ENCODE measurements around the gene CUL5. TPM values are rescaled to one million over a fixed set of nuclear protein-coding genes. Genes with fewer than 3 reads are reported as not detected.
"Not testable (repeated sequence)": the region's sequence is repeated elsewhere in the genome, so short reads cannot be mapped to it uniquely, and the experiment has no call there.

Gene CUL5
- total and polyA plus RNA-seq, 2 experiments from 2014 or later, result 29.5 to 37.5 TPM

DNA sequence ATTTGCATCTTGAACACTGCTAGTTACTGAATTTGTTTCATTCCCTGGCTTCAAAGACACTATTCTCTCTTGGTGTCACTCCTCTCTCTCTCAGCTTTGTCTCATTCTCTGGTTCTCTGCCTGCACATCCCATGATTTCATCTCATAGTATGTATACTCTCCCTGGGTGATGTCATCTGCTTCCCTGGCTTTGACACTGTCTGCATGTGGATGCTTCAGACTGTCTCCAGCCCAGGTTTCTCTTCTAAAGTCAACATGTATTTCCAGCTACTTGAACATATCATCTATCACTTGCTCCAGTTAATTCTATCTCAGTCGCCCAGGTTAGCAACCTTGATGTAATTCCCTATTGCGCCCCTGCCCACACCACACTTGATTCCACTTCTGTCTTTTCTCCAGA lies 103.4 kb downstream of the CUL5 start:
- peak; percentile 40 for DNase-seq
- H3K79me2 ChIP-seq (ENCODE audit: insufficient read depth), result no peaks in the 10 kb centered on the region
- 96 to 98% methylated on average over 2 of the region's 2 CpGs for WGBS, 2 experiments (ENCODE audit: low coverage in 1 of 2, low lambda C conversion rate in 2 of 2, missing lambda C conversion rate in 2 of 2)

DNA sequence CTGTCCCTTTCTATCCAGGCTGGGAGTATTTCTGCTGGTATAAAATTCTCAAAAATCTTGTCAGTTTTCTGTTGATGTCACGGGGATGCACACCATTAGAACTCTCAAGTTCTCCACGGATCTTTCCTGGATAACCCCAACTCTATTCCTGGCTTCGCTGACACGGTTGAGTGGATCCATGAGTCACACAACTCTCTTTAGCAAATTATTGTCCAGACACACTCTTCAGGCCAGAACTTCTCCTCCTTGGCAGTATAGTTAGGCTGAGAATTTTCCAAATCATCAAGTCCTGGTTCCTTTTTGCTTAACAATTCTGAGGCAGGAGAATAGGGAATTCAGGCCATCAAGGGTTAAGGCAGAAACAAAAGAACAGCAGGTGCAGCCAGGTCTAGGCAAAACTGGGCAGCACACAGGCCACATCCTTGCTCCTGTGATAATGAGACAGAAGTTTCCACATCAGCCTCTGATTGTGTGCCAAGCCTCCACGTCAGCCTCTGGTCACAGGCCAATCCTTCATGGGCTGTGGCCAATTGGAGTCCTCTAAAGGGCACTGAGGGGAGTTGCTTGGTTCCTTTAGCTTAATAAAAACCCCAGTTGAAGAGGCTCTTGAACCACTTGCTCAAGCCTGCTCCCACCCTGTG lies 106.9 kb downstream of the CUL5 start:
- H4K20me1 ChIP-seq (ENCODE audit: insufficient read depth), result no peaks in the 10 kb centered on the region
- 6 to 8% methylated on average over 5 of the region's 5 CpGs for WGBS, 2 experiments (ENCODE audit: low coverage in 1 of 2, low lambda C conversion rate in 2 of 2, missing lambda C conversion rate in 2 of 2)
- no peak for TF ChIP-seq EZH2 (IDR thresholded peaks at IDR 0.05; ENCODE audit: insufficient read depth, poor library complexity, severe bottlenecking)
- no peak for TF ChIP-seq EZH2phosphoT487 (IDR thresholded peaks at IDR 0.05; ENCODE audit: insufficient read depth, low read depth)
- no peaks in the 10 kb centered on the region for H3K79me2 ChIP-seq (ENCODE audit: insufficient read depth)
- in situ Hi-C loops (cut with MboI), result no loop called here
- peak; percentile 83 for DNase-seq
- no peaks in the 10 kb centered on the region for H3K36me3 ChIP-seq (ENCODE audit: low read depth)
- H3K4me3 ChIP-seq, result no peak overlapping the region
- H3F3A ChIP-seq (ENCODE audit: insufficient read depth), result peaks cover 22% of the 10 kb centered on the region
- H3K9me3 ChIP-seq (ENCODE audit: low read depth), result no peaks in the 10 kb centered on the region
- H2AFZ ChIP-seq, result no peak overlapping the region
- peak overlapping the region; percentile 34 for H3K4me2 ChIP-seq (ENCODE audit: unreplicated experiment)
- H3K4me1 ChIP-seq (ENCODE audit: insufficient read depth), result peaks cover 13% of the 10 kb centered on the region
- no peaks in the 10 kb centered on the region for H3K9me2 ChIP-seq (ENCODE audit: insufficient read depth)
- no peaks in the 10 kb centered on the region for H3K27me3 ChIP-seq (replicated peaks; ENCODE audit: insufficient read depth)
- H3K27ac ChIP-seq, result peak overlapping the region; percentile 55
- peak overlapping the region; percentile 2; the same call in 1 of the 2 replicates for H3K9ac ChIP-seq

More for the DNA sequence above, 103.4 kb downstream of the CUL5 start:
- H3K9ac ChIP-seq, result no peak overlapping the region
- no peaks in the 10 kb centered on the region for H4K20me1 ChIP-seq (ENCODE audit: insufficient read depth)
- H3K4me3 ChIP-seq, result no peak overlapping the region
- H2AFZ ChIP-seq, result no peak overlapping the region
- no peaks in the 10 kb centered on the region for H3K9me3 ChIP-seq (ENCODE audit: low read depth)
- in situ Hi-C loops (cut with MboI), result no loop called here
- H3K4me1 ChIP-seq (ENCODE audit: insufficient read depth), result peaks cover 13% of the 10 kb centered on the region
- no peaks in the 10 kb centered on the region for H3K36me3 ChIP-seq (ENCODE audit: low read depth)
- H3K9me2 ChIP-seq (ENCODE audit: insufficient read depth), result no peaks in the 10 kb centered on the region
- H3K4me2 ChIP-seq (ENCODE audit: unreplicated experiment), result no peak overlapping the region
- TF ChIP-seq EZH2 (IDR thresholded peaks at IDR 0.05; ENCODE audit: insufficient read depth, poor library complexity, severe bottlenecking) (no peak), EZH2phosphoT487 (IDR thresholded peaks at IDR 0.05; ENCODE audit: insufficient read depth, low read depth) (no peak)
- H3F3A ChIP-seq (ENCODE audit: insufficient read depth), result peaks cover 22% of the 10 kb centered on the region
- H3K27ac ChIP-seq, result no peak overlapping the region
- H3K27me3 ChIP-seq (replicated peaks; ENCODE audit: insufficient read depth), result no peaks in the 10 kb centered on the region

DNA sequence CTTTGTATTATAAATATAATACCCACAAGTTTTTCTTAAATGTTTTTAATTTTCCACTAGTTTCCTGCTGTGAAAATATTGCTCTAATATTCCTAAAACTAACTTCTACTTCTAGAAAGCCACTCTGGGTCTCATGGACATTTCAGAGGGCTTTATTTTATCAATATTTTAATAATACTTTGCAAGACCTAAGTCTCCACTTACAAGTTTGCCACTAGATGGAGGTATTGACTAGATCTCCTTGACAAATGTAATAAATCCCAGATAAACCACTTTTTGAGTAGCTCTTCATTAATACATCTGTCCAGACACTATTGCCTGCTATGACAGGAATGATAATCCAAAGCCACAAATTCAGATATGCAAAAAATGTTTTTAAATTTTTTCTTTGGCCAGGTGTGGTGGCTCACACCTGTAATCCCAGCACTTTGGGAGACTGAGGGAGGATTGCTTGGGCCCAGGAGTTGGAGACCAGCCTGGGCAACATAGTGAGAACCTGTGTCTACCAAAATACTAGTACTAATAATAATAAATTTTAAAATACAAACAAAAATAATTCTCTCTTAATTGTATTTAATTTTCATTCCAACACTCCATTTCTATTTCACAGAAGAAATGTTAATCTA lies 109.2 kb downstream of the CUL5 start:
- Histone ChIP-seq H3K9me3 (ENCODE audit: low read depth) (no peaks in the 10 kb centered on the region), H3K27me3 (replicated peaks; ENCODE audit: insufficient read depth) (no peaks in the 10 kb centered on the region), H3K9me2 (ENCODE audit: insufficient read depth) (no peaks in the 10 kb centered on the region), H2AFZ (no peak overlapping the region), H3K4me2 (ENCODE audit: unreplicated experiment) (no peak overlapping the region), H3K27ac (no peak overlapping the region), H3K4me1 (ENCODE audit: insufficient read depth) (peaks cover 20% of the 10 kb centered on the region), H3K9ac (no peak overlapping the region), H3K79me2 (ENCODE audit: insufficient read depth) (peaks cover 9% of the 10 kb centered on the region), H3F3A (ENCODE audit: insufficient read depth) (peaks cover 22% of the 10 kb centered on the region), H3K36me3 (ENCODE audit: low read depth) (no peaks in the 10 kb centered on the region), H3K4me3 (no peak overlapping the region), H4K20me1 (ENCODE audit: insufficient read depth) (no peaks in the 10 kb centered on the region)
- no peak for TF ChIP-seq EZH2phosphoT487 (IDR thresholded peaks at IDR 0.05; ENCODE audit: insufficient read depth, low read depth)
- TF ChIP-seq EZH2 (IDR thresholded peaks at IDR 0.05; ENCODE audit: insufficient read depth, poor library complexity, severe bottlenecking), result no peak
- in situ Hi-C loops (cut with MboI), result no loop called here
- DNase-seq, result peak; percentile 71

DNA sequence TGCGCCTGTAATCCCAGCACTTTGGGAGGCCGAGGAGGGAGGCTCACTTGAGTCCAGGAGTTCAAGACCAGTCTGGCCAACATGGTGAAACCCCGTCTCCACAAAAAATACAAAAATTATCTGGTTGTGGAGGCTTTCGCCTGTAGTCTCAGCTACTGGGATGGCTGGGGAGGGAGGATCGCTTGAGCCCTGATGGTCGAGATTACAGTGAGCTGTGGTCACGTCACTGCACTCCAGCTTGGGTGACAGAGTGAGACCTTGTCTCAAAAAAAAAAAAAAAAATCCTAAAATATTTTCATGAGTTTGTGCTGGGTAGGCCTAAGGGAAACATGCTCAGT lies 112.2 kb downstream of the CUL5 start:
- H3K27me3 ChIP-seq (replicated peaks; ENCODE audit: insufficient read depth); H3F3A ChIP-seq (ENCODE audit: insufficient read depth); DNase-seq; H3K36me3 ChIP-seq (ENCODE audit: low read depth); H3K9me3 ChIP-seq (ENCODE audit: low read depth); in situ Hi-C loops (cut with MboI); H3K9me2 ChIP-seq (ENCODE audit: insufficient read depth); H4K20me1 ChIP-seq (ENCODE audit: insufficient read depth): not testable (repeated sequence)
- Histone ChIP-seq H3K79me2 (ENCODE audit: insufficient read depth) (peaks cover 39% of the 10 kb centered on the region), H3K9ac (peak overlapping the region; percentile 90), H3K27ac (peak overlapping the region; percentile 78), H3K4me1 (ENCODE audit: insufficient read depth) (peaks cover 14% of the 10 kb centered on the region), H2AFZ (peak overlapping the region; percentile 88), H3K4me2 (ENCODE audit: unreplicated experiment) (peak overlapping the region; percentile 96), H3K4me3 (peak overlapping the region; percentile 80)
- 74% methylated on average over 7 of the region's 7 CpGs for WGBS, 2 experiments (ENCODE audit: low coverage in 1 of 2, low lambda C conversion rate in 2 of 2, missing lambda C conversion rate in 2 of 2)

All from GM23248 (cell line).